Mucosa of descending colon (tissue), 3 donors: Measurements from ENCODE around the gene AP4S1. TPM values are rescaled to one million over a fixed set of nuclear protein-coding genes. Genes with fewer than 3 reads are reported as not detected.
A peak's percentile ranks its signal among the peaks of the same experiment; 100 is the strongest.
"Not testable (repeated sequence)": the region's sequence is repeated elsewhere in the genome, so short reads cannot be mapped to it uniquely, and the experiment has no call there.

Source experiments
- ATAC-seq: fragments of 200-7000 bp; cut with Tn5 transposase; one replicate; pipeline ENCODE4 v1.9.1; 2020; ENCODE audit warnings: mild to moderate bottlenecking, moderate library complexity
- DNase-seq, 3 donors: peaks; one replicate each; pipeline ENCODE4 v3.0.0-alpha.2; 2020
- H3K36me3 ChIP-seq: fragments of 200-600 bp; one replicate; pipeline ENCODE4 v1.8.0; 2021; ENCODE audit warnings: low read depth, mild to moderate bottlenecking
- H3K4me1 ChIP-seq: fragments of 200-600 bp; one replicate; pipeline ENCODE4 v1.8.0; 2021; ENCODE audit warnings: low read depth, mild to moderate bottlenecking
- H3K4me3 ChIP-seq: fragments of 200-600 bp; one replicate; pipeline ENCODE4 v1.8.0; 2021; ENCODE audit warnings: mild to moderate bottlenecking
- H3K9me3 ChIP-seq: fragments of 200-600 bp; one replicate; pipeline ENCODE4 v1.8.0; 2021; ENCODE audit warnings: mild to moderate bottlenecking
- CTCF ChIP-seq: fragments of 200-600 bp; IDR thresholded peaks from one replicate; pipeline ENCODE4 v1.8.0; 2022; ENCODE audit warnings: antibody characterized with exemption, mild to moderate bottlenecking
- intact Hi-C, 2 donors: fragments of 100-400 bp; cut with DNase I in 1 of 2; cut with micrococcal nuclease in 1 of 2; formaldehyde crosslinking; loops; one replicate each; pipeline versions ENCODE4 v1.11.0 to v1.11.1; 2022; cut with DNase I, micrococcal nuclease
- total RNA-seq, 3 donors: library from RNA; stranded (reverse); fragmentation: NEBNext Ultra II Directional in 2 of 3; extraction: Animal tissue kit (Norgen Biotek cat#: 25700) in 2 of 3; gene quantifications; one replicate each; pipeline versions ENCODE4 v1.2.1 to v1.2.4, GENCODE V29; 2021 to 2023
- donor health status: DM: no; HTN: no; CAD: no; lungs with moderate emphysema.
- donor health status: DM: no; HTN: no; CAD: no.
- donor health status: DM: no; HTN: yes; CAD: no.

Gene AP4S1
- total RNA-seq, 3 donors from 2014 or later, result 3.0 to 9.9 (median 4.0) TPM

GRCh38 chr14:31085027-31085426 is 59.6 kb downstream of the AP4S1 start:
- Histone ChIP-seq H3K9me3 (no peaks in the 10 kb centered on the region), H3K4me3 (no peak overlapping the region), H3K36me3 (no peaks in the 10 kb centered on the region), H3K4me1 (peaks cover under 1% of the 10 kb centered on the region)
- intact Hi-C loops, result loop anchor here in 1 of 2 donors (10.0 kb wide), 1 partner anchor 100 kb away; no protein-coding TSS in a partner anchor
- no peak for TF ChIP-seq CTCF
- DNase-seq, result peak in 1 of 3 donors; percentile 7
- no peak for ATAC-seq

DNA sequence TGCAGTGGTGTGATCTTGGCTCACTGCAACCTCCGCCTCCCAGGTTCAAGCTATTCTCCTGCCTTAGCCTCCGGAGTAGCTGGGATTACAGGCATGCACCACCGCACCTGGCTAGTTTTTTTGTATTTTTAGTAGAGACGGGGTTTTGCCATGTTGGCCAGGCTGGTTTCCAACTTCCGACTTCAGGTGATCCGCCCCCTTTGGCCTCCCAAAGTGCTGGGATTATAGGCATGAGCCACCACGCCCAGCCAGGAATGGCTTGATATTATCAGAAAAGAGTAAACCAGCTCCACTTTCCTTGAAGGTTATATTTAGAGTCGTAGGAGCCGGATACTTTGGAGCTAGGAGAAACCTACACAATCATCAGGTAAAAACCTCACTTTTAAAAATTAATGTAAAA is 61.0 kb downstream of the AP4S1 start:
- not testable (repeated sequence) for H3K4me3 ChIP-seq, H3K4me1 ChIP-seq, ATAC-seq, H3K9me3 ChIP-seq, H3K36me3 ChIP-seq
- peak in 2 of 3 donors; percentile 49 to 59 for DNase-seq
- intact Hi-C loops, result loop anchor here in 1 of 2 donors (10.0 kb wide), 1 partner anchor 102 kb away; no protein-coding TSS in a partner anchor

DNA sequence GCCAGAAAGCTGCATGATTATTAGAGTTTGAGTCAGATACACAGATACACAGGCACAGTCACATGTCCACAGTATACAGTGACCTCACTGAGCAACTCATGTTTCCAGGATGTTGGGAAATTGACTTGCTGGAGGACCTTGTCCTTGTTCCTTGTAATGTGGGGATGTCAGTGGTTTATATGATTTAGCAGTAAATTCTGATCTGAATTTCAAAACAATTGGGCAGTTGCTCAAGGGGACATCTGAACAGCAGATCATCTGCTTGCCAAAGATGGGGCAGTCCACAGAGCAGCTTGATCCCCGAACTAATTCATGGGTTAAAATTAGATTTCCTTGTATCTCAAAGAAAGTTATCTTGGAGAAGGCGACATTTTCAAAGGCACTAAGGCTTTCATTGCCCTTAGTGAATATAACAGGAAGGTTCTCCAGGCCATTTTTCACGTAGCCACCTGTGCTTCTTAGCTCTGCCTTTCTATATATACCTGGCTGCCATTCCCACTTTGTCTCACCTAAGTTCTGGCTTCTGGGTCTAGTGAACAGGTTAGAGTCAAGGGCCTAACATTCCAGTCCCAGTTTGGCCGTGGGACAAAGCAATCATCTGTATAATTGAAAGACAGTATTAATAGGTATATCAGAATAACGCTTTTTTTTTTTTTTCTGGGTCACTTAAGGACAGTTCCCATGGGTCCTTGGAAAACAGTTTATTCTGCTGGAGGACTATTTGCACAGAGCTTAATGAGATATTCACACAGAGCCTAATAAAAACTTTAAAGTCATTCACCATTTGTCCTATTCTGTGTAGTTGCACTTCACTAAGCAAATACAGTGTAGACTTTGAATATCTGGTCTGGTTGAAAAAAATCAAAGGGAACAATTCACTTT is 65.7 kb downstream of the AP4S1 start:
- Histone ChIP-seq H3K4me3 (no peak overlapping the region), H3K4me1 (peaks cover 5% of the 10 kb centered on the region), H3K36me3 (no peaks in the 10 kb centered on the region), H3K9me3 (no peaks in the 10 kb centered on the region)
- intact Hi-C loops, result no loop called here
- peak in 1 of 3 donors; percentile 48 for DNase-seq
- peak; percentile 97 for ATAC-seq
- TF ChIP-seq CTCF, result no peak

GRCh38 chr14:31092160-31092708 is 66.8 kb downstream of the AP4S1 start:
- H3K4me3 ChIP-seq, result no peak overlapping the region
- TF ChIP-seq CTCF, result no peak
- no peak for ATAC-seq
- H3K36me3 ChIP-seq, result no peaks in the 10 kb centered on the region
- H3K9me3 ChIP-seq, result no peaks in the 10 kb centered on the region
- intact Hi-C loops, result no loop called here
- peaks cover 5% of the 10 kb centered on the region for H3K4me1 ChIP-seq
- no peak for DNase-seq

DNA sequence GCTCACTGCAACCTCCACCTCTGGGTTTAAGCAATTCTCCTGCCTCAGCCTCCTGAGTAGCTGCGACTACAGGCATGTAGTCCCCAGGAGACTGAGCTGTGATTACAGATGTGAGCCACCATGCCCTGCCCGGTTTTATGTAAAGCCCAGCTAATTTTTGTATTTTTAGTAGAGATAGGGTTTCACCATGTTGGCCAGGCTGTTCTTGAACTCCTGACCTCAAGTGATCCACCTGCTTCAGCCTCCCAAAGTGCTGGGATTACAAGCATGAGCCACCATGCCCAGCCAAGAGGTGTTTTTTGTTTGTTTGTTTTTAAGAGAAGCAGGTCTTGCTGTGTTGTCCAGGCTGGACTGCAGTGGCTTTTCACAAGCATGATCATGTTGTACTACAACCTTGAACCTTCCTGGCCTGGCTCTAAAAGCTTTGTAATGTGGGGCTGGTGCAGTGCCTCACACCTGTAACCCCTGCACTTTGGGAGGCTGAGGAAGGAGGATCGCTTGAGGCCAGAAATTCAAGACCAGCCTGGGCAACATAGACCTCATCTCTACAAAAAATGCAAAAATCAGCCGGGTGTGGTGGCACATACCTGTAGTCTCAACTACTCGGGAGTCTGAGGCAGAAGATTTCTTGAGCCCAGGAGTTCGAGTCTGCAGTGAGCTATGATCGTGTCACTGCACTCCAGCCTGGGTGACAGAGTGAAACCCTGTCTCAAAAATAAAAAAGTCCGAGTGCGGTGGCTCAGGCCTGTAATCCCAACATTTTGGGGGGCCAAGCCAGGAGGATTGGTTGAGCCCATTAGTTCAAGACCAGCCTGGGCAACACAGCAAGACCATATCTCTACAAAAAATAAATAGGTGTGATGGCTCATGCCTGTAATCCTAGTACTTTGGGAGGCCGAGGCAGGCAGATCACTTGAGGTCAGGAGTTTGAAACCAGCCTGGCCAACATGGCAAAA is 68.7 kb downstream of the AP4S1 start:
- intact Hi-C loops, ATAC-seq: not testable (repeated sequence)

GRCh38 chr14:31095817-31096216 is 70.4 kb downstream of the AP4S1 start:
- DNase-seq, H3K4me3 ChIP-seq, H3K4me1 ChIP-seq, intact Hi-C loops, ATAC-seq, H3K9me3 ChIP-seq, H3K36me3 ChIP-seq: not testable (repeated sequence)

More for the DNA sequence above, 68.7 kb downstream of the AP4S1 start:
- H3K4me1 ChIP-seq, H3K4me3 ChIP-seq, DNase-seq, H3K36me3 ChIP-seq, H3K9me3 ChIP-seq: not testable (repeated sequence)
